Dermis blood vessel endothelial cell (primary cell): ENCODE results near the gene UBE2M. TPM values are rescaled to one million over a fixed set of nuclear protein-coding genes. Genes with fewer than 3 reads are reported as not detected.
"Not testable (repeated sequence)": the region's sequence is repeated elsewhere in the genome, so short reads cannot be mapped to it uniquely, and the experiment has no call there.

Experiments
- DNase-seq: peaks from one replicate; pipeline ENCODE4 v3.0.0; 2010
- total RNA-seq: library from RNA; depleted of rRNA; stranded (reverse); fragments of >200 nt; gene quantifications from 2 replicates; pipeline ENCODE4 v1.2.3, GENCODE V29; 2014

Gene UBE2M
- total RNA-seq, 1 donor from 2014 or later = 58.9 TPM

DNA sequence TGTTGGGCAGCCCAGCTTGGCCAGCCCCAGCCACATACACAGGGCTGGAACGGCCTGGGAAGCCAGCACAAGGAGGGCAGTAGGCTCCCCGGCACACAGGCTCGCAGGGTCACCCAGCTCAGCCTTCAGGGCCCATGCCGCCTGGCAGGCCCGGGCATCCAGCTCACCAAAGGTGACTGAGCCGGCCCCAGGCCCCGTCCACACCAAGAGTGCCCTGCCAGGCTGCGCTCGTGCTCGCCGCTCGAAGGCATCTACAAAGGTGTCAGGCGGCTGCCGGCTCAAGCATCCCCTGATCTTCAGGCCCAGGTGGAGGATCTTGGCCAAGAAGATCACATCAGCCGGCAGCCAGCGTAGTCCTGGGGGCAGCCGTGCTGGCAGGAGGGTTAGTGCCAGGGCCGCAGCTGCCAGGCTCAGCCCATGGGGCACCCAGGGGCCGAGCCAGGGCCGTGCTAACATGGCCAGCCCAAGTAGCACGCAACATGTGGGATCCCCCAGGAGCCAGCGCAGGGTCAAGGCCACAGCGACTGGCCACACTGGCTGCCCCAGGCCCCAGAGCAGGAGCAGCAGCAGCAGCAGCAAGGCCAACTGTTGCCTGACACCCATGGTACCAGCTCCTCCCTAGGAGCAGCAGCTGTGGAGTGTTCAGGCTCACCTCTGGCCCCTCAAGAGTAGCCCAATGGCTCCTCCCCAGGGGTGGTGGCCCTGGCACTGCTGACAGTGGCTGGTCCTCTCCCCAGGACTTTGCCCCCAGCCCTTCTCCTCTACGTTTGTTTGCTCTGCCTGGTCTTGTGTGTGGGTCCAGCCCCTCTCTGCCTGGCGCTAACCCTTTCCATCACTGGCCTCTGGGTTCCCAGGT, 46.8 kb downstream of the UBE2M start, which contains the start of gene SLC27A5:
SLC27A5 (minus strand) TSS at position 640 of the 856 bp plus-strand sequence; CDS start at position 603, 37 bp downstream.
- no peak for DNase-seq

DNA sequence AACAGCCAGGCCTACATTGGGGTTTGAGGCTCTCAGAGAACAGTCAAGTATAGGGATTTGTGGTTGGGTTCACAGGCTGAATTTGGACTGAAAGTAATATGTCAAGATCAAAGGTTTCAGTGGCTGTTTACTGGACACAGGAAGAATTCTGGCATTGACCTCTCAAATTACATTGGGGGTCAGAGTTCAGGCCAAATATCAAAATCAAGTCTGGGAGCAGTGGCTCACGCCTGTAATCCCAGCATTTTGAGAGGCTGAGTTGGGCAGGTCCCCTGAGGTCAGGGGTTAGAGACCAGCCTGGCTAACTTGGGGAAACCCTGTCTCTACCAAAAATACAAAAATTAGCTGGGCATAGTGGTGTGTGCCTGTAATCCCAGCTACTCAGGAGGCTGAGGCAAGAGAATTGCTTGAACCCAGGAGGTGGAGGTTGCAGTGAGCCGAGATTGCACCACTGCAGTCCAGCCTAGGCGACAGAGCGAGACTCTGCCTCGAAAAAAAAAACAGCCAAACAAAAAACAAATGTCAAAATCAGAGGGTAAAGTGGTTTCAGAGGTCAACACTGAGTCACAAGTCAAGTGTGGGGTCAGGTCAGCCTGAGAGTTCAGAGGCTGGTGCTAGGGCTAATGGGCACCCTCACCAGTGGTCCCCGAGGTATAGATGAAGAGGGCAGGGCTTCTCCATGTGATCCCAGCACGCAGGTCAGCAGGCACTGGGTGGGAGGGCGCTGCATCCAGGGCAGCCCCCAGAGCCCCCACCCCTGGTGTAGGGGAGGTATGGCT, 48.1 kb downstream of the UBE2M start:
- DNase-seq = no peak

DNA sequence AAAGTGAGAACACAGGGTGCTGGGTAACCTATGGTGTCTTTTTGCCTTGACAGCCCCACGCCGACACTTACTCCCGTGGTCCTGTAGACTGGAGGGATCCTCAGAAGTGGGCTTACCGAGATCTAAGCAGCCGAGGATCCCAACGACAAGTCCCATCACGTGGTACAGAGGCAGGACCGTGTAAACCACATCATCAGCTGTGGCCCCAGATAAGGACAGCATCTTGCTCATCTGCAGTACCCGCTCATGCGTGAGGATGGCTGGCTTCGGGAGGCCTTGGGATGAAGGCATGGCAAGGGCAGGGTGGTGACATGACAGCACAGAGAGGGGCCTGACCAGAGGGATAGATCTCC, 48.7 kb downstream of the UBE2M start:
- no peak for DNase-seq

DNA sequence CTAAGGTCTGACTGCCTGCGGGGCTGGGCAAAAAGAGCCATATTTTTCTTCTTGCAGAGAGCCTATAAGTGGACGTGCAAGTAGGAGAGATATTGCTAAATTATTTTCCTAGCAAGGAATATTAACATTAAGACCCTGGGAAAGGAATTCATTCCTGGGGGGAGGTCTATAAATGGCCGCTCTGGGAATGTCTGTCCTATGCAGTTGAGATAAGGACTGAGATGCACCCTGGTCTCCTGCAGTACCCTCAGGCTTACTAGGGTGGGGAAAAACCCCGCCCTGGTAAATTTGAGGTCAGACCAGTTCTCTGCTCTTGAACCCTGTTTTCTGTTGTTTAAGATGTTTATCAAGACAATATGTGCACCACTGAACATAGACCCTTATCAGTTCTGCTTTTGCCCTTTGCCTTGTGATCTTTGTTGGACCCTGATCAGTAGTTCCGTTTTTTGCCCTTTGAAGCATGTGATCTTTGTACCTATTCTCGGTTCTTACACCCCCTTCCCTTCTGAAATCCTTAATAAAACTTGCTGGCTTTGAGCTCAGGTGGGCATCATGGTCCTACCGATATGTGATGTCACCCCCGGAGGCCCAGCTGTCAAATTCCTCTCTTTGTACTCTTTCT, 50.7 kb downstream of the UBE2M start:
- not testable (repeated sequence) for DNase-seq

Other genes with a start within 250 kb of the UBE2M start
- 3.4 and 3.7 TPM in 2 replicates for gene ZSCAN22, start 231.6 kb downstream of the UBE2M start, total RNA-seq
- 0.37 and 12.4 TPM in 2 replicates for gene A1BG, start 205.1 kb downstream of the UBE2M start, total RNA-seq
- 1.3 and 2.9 TPM in 2 replicates for gene ZNF497, start 195.9 kb downstream of the UBE2M start, total RNA-seq
- 3.5 and 4.1 TPM in 2 replicates for gene ZNF837, start 177.6 kb downstream of the UBE2M start, total RNA-seq
- gene RPS5, start 171.3 kb downstream of the UBE2M start, total RNA-seq = 1,348 and 2,550 TPM in 2 replicates
- gene RNF225, start 163.0 kb downstream of the UBE2M start, total RNA-seq = not detected in 2 replicates
- 8.2 and 12.0 TPM in 2 replicates for gene ZNF584, start 150.0 kb downstream of the UBE2M start, total RNA-seq
- gene ZNF132, start 118.5 kb downstream of the UBE2M start, total RNA-seq = 7.5 and 7.6 TPM in 2 replicates
- 7.8 and 8.2 TPM in 2 replicates for gene ZNF324B, start 107.0 kb downstream of the UBE2M start, total RNA-seq
- 13.1 and 18.5 TPM in 2 replicates for gene ZNF324, start 91.5 kb downstream of the UBE2M start, total RNA-seq
- gene ZNF446, start 82.3 kb downstream of the UBE2M start, total RNA-seq = 7.1 and 7.6 TPM in 2 replicates
- gene SLC27A5, start 46.6 kb downstream of the UBE2M start, total RNA-seq = 3.7 and 4.1 TPM in 2 replicates
- 6.1 and 9.3 TPM in 2 replicates for gene ZBTB45, start 38.8 kb downstream of the UBE2M start, total RNA-seq
- 259 and 492 TPM in 2 replicates for gene TRIM28, start 14.5 kb downstream of the UBE2M start, total RNA-seq
- gene CHMP2A, start 3.5 kb downstream of the UBE2M start, total RNA-seq = 84.6 and 107 TPM in 2 replicates
- 14.5 and 15.8 TPM in 2 replicates for gene MZF1, start 14.7 kb upstream of the UBE2M start, total RNA-seq